ENCODE measurements around the gene FAXC.
A peak's percentile ranks its signal among the peaks of the same experiment; 100 is the strongest.

The FAXC gene

DNA sequence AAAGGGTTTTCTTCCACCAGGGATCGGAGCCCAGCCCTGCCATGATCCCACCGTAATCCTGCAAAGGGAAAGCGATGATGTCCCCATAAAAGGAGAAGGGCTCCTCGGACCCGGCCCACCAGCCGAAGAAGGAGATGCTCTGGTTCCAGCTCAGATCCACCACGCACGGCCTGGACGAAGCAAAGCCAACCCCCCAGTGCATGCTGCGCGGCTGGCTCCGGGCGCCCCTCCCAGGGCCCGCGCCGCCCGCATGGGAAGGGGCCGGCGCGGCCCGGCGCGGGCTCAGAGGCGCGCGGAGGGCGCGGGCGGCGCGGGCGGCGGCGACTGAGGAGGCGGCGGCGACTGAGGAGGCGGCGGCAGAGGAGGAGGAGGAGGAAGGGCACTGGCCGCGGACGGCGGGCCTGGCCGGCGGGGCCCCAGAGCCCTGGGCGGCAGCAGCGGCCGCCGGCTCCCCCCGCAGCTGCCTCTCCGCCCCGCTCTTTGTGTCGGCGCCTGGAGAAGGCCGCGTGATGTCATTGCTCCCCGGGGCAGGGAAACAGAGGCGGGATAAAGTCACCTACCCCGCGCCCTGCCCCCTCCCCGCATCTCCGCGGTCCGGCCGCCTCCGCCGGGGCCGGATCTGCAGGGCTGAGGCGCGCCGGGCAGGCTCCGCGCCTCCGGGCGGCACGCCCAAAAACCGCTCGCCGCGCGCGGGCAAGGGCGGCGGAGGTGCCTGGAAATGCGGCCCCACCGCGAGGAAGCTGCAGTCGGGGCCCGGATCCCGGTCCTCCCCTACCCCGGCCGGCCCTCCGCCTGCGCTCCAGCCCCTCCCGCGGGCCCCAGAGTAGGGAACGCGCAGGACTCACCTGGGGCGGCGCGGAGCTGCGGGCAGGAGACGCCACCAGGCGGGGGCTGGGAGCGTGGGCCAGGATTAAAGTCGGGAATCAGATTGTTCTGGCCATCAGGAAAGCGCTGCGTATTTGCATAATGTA is at the start of gene FAXC:
Gene FAXC, minus strand, starts transcription at position 504 of the 971 bp plus-strand sequence. Its CDS starts 302 bp downstream, at position 202.
- DNase-seq, result peak; percentile 41 to 58

DNA sequence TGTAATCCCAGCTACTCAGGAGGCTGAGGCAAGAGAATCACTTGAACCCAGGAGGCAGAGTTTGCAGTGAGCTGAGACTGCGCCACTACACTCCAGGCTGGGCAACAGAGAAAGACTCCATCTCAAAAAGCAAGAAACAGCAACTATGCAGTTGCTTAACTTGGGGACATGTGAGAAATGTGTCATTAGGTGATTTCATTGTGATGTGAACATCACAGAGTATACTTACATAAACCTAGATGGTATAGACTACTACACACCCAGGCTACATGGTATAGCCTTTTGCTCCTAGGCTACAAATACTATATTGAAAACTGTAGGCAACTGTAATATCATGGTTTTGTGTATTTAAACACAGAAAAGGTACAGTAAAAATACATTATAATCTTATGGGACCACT is 47.8 kb upstream of the FAXC start:
- no peak for DNase-seq

DNA sequence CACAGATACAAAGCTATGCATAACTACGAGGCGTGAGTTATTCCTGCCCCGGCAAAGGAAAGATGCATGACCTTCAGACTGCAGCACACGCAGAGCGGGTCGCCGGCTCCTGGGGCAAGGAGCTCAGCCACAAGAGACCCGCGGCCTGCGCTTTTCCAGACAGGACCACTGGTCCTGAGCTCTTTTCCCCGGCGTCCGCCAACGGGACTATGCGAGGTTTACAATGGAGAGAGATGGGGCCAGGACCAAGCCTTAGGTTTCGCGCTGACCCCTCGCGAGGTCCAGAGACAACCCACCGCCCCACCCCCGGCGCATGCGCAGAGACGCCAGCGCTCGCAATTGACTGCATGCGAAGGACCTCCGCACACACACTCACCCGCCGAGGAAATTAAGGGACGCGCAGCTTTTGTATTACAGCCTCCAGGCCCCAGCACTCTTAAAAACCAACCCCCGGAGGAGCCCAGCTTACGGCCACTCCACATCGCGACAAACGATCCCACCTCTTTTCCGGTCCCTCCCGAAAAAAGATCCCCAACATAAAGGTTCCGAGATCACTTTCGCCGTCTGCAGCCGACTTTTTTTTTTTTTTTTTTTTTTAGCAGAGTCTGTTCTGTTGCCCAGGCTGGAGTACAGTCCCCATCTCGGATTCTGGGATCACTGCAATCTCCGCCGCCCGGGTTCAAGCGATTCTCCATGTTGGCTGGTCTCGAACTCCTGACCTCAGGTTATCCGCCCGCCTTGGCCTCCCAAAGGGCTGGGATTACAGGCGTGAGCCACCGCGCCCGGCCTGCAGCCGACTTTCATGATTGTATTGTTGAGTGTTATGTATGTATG is 44.4 kb upstream of the FAXC start, which contains the start of gene COQ3:
Gene COQ3, minus strand, starts transcription at position 498 of the 834 bp plus-strand sequence. Its CDS starts 16 bp downstream, at position 482.
- DNase-seq, result peak; percentile 71 to 87

DNA sequence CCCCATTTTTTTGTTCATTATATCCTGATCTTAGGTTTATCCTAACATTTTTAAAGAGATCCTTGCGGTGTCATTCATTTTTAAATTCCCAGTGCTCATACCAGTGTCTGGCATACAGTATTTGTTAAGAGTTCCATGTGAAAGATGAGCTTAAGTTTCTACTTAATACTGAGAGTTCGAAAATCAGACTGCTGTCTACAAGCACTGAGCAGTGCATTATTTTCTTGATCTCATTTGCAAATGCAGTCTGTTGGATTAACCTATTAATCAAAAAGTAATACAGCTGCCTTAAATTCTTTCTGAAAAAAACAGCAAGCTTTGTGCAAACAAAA is 43.9 kb upstream of the FAXC start:
- DNase-seq, result no peak

- DNase-seq, result no peak
Measured at GRCh38 chr6:99390896-99391295, 41.4 kb upstream of the FAXC start.

DNA sequence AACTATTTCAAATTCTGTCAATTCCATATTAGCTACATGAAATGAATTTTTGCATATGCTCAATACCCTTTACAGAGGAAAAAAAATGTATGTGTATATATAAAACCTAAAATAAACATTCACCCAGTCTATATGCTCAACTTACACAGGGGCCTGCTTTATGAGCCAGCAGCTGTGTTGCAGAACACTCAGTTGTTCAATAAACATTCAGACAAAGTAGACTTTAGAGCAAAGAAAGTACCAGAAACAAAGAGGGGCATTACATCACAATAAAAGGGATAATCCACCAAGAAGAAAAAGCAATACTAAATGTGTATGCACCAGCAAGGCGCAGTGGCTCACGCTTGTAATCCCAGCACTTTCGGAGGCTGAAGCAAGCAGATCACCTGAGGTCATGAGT is 35.0 kb upstream of the FAXC start:
- no peak for DNase-seq

- no peak for DNase-seq
Measured at GRCh38 chr6:99378636-99379035, 29.2 kb upstream of the FAXC start.

- no peak for DNase-seq
Measured at GRCh38 chr6:99369533-99369932, 20.1 kb upstream of the FAXC start.

GRCh38 chr6:99366852-99367251 is 17.4 kb upstream of the FAXC start:
- no peak for DNase-seq

DNA sequence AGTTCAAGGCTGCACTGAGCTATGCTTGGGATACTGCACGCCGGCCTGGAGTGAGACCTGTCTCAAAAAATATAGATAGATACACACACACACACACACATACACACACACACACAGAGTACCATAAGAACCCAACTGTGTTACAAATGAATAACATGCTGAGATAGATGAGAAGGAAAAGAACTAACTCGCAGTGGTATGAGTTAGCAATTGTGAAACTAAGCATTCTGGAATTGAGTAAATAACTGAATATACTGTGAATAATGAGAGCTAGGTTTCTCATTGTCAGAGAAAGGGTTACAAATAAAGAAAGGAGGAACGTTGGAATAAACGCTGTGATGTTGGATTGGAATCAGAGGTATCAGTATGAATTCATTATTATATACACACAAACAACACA is 14.6 kb upstream of the FAXC start:
- no peak for DNase-seq

- DNase-seq, result no peak
Measured at GRCh38 chr6:99362678-99363268, 13.3 kb upstream of the FAXC start.

DNA sequence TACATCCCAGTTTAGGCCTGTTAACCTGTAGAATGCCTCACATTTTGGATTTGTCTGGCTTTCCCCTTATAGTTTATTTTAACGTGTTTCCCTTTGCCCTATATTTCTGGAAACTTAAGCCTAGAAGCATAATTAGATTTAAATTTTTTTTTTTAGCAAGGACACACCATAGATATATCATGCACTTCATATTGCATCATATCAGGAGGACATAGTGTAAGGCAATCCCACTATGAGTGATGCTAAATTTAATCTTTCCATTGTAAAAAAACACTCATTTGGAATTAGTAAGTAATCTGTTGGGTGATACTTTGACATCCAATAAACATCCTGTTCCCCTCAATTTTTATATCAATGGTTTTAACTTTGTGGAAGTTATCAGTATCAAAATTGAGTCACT is 10.3 kb upstream of the FAXC start:
- no peak for DNase-seq

- DNase-seq, result no peak
Measured at GRCh38 chr6:99356641-99357040, 7.2 kb upstream of the FAXC start.

DNA sequence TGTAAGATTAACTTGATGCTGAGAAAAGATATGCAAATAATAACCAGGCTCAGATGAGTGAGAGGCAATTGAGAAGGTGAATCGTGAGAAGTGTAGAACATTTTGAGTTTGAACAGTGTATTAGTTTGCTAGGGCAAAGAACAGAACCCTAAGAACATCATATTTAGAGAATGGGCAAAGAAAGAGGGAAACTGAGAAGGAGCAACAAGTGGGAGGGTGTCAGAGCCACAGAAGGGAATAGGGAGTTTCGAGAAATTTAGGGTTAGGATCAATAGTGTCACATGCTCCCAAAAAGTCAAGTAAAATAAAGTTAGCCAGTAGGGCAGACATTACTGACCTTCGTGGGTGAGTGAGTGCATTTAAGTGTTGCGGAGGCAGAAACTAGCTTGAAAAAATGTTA is 5.5 kb upstream of the FAXC start:
- no peak for DNase-seq

DNA sequence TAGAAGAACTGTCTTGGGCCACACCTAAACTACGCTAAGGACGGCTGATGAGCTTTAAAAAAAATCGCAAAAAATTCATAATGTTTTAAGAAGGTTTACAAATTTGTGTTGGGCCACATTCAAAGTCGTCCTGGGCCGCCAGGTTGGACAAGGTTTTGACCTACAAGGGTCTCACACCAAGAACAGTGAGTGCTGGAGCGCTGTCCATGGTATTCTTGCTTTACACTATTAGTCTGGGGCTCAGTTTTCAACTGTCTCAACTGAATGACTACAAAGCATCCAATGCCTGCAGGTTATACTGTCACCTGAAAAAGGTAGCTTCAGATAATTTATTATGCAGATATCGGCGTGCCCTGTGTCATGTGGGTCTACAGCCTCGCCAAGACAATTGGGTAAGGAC is 3.7 kb upstream of the FAXC start:
- no peak for DNase-seq

DNA sequence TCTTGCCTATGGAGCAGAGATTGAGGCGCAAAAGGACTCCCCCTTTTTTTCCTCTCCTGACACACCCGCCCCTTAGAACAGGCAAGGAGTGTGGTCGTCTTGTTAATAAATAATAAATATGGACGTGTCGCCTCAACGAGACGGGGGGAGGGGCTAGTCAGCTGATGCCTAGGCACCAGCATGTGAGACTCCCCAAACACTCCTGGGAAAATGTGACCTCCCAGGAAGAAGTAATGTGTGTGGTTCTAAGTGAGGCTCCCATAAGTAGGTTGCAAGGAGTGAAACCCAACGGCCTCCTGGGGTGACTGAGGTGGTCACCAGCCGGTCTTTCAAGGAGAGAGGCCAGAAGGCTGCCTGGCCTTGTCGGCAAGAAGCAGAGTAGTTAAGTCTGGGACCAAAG is 1.1 kb upstream of the FAXC start:
- DNase-seq, result peak in 1 of 2 experiments; percentile 6

DNA sequence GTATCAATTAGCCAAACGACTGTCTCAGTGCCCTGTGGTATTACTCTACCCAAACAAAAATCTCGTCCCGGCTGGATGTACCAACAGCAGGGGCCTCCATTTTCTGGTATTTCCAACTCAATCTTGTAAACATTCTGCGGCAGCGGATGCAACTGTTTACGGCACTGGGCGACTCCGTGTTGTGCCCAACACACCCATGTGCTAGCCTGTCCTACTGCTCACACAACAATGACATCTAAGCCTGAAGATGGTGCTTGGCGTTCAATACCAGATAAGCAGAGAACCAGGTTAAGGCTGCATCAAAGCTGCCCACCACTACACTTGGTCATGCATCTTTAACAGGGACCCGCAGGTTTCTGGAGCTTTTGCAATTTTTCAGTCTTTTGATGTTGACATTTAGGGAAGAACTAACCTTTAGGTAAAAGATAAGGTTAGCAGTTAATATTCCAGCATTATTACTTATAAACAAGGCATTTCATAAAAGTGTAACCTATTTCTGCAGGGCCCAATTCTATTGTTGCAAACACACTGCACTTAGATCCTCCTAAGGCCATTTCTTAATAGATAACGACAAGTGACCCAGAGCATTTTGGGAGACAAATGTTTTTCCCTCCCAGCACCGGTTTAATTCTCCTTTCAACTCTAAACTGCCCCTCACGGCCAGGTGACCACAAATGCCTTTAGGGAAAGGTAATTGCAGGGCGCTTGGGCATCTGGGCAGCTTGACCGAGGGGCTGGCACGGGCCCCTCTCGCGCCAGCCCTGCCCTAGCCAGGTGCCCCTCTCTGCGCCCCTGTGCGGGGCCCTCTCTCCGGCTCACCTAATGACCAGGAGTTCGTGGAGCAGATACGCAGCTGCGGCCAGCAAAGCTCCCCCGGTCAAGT is 945 bp downstream of the FAXC start:
- DNase-seq, result peak in 1 of 2 experiments; percentile 40

DNA sequence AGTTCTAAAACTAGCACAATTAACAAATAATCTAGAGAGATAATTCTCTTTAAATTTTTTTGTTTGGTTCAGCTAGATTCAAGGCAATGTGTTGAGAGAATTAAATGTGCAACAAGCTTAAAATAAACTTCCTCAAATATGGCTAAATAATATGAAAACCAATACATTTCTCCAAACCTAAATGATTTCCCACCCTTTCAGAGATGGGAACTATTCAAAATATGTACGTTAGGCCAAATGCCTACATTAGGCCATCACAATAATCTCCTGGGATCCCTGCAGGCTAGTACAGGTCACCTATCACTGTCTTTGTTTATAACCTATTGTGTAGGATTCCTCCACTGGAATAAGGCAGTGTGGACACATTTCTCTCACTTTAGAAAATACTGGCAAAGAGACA is 1.7 kb downstream of the FAXC start:
- DNase-seq, result no peak

DNA sequence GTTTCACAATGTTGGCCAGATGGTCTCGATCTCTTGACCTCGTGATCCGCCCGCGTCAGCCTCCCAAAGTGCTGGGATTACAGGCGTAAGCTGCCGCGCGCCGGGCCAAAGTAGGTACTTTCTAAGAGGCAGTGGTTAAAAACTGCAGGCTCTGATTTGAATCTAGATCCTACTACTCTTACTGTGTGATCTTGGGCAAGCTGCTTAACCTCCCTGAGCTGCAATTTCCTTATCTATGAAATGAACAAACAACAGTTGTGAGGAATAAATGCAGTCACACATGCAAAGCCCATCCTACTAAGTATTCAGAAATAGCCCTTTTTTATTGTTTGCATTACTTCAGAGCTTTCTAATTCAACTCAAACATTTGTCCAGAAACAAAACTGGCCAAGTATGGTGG is 2.9 kb downstream of the FAXC start:
- no peak for DNase-seq

- DNase-seq, result no peak
Measured at GRCh38 chr6:99345164-99345563, 4.3 kb downstream of the FAXC start.

DNA sequence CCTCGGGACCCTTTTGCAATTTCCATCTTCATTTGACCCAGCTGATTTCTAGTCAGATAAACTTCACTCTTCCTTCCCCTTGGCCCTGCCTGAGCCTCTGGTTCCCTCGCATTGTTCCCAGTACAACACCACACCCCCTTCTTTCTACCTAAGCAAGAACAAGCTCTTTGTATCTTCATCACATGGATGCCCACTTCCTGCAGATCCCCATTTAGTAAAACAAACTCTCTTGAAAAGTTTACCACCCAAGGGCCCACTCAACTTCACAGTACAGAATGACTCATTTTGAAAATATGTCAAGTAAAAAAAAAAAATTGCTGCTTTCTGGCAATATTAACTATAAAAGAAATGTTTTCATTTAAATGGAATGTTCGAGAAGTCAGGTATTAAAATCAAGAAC is 5.2 kb downstream of the FAXC start:
- DNase-seq, result no peak

DNA sequence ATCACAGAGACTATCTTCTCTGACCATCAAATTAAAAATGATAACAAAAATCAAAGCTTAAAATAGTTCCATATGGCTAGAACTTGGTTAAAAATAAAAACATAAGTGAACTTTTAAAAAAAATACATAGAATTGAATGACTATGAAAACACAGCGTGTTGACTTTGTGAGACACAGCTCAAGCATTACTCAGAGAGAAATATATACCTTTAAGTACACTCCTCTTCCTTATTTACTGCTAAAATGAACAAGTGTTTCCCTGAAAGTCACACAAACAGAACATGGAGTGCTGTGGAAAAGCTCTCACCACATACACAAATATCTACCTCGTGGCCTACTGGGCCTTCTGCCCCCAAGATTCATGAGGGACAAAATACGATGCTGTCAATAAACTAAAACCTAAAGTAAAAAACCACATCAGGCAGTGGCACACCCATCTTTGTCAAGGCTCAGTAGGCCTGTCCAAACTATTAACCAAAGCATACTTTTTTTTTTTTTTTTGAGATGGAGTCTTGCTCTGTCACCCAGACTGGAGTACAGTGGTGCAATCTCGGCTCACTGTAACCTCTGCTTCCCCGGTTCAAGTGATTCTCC is 7.5 kb downstream of the FAXC start:
- no peak for DNase-seq

Measured in NCI-H524 (cell line).